DND-41 (cell line): ENCODE measurements around the gene SAFB2.

Experiments used
- EZH2 ChIP-seq: IDR thresholded peaks from 3 replicates; pipeline ENCODE4 v1.6.1; 2012; ENCODE audit warnings: borderline replicate concordance, low read depth, mild to moderate bottlenecking, moderate library complexity, low read length, inconsistent platforms; ENCODE audit not compliant: severe bottlenecking
- TF ChIP-seq, protein P1 (sequence below): IDR thresholded peaks from 2 replicates; pipeline ENCODE4 v1.5.1; 2012; ENCODE audit warnings: borderline replicate concordance, low read length, moderate library complexity, mild to moderate bottlenecking; ENCODE audit not compliant: poor library complexity, severe bottlenecking; ENCODE audit errors: extremely low read depth

DNA sequence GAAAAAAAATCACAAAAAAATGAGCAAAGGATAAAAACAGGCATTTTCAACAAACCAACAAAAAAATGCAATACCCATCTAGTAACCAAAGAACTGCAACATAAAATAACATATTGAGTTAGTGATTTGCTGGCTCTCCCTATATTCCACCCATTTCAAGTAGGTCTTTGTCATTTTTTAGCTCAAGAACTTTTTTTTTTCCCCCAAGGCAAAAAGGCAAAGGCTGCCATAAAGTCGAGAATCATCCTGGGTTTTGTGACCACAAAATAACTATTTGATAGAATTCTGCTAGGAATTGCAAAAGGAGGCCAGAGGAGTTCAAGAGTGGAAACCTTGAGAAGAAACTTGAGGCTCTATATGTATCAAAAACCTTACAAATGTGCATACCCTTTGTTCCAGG, 5.5 kb downstream of the SAFB2 start:
- TF ChIP-seq, protein P1, sequence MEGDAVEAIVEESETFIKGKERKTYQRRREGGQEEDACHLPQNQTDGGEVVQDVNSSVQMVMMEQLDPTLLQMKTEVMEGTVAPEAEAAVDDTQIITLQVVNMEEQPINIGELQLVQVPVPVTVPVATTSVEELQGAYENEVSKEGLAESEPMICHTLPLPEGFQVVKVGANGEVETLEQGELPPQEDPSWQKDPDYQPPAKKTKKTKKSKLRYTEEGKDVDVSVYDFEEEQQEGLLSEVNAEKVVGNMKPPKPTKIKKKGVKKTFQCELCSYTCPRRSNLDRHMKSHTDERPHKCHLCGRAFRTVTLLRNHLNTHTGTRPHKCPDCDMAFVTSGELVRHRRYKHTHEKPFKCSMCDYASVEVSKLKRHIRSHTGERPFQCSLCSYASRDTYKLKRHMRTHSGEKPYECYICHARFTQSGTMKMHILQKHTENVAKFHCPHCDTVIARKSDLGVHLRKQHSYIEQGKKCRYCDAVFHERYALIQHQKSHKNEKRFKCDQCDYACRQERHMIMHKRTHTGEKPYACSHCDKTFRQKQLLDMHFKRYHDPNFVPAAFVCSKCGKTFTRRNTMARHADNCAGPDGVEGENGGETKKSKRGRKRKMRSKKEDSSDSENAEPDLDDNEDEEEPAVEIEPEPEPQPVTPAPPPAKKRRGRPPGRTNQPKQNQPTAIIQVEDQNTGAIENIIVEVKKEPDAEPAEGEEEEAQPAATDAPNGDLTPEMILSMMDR = no peak
- no peak for TF ChIP-seq EZH2
